ENCODE data around the gene MROH2B.

DNA sequence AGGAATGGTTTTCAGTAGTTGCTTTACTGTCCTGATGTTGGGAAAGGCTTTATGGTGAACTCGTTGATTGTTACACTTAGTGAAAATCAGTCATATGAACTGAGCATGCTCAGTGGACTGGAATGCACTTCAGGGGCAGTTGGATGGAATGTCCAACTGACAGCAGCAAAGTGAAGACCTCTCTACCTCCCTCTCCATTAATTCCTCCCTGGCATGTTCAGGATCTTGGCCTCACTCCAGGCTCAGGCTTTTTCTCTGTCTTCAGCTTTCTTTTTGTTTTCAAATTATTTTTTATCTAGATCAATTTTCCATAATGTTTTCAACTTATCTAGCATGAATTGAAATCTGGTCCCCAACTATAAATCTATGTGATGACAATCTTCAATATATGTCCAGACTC is at the start of gene MROH2B:
- TF ChIP-seq CTCF (IDR thresholded peaks at IDR 0.05) (no peak), TCF7L2 (IDR thresholded peaks at IDR 0.05; ENCODE audit: low read depth, low read length) (no peak), REST (IDR thresholded peaks at IDR 0.05; ENCODE audit: insufficient read depth in 1 of 2, low read depth in 2 of 2, low read length in 1 of 2) (no peak), POLR2AphosphoS5 (IDR thresholded peaks at IDR 0.05; ENCODE audit: low read depth, low read length) (no peak)

Data from Panc1 (cell line).